Measurements from ENCODE around the gene UBE2E2. TPM values are rescaled to one million over a fixed set of nuclear protein-coding genes. Genes with fewer than 3 reads are reported as not detected.

The UBE2E2 gene
- total RNA-seq, 2 experiments from 2014 or later: 16.5 to 23.2 TPM

DNA sequence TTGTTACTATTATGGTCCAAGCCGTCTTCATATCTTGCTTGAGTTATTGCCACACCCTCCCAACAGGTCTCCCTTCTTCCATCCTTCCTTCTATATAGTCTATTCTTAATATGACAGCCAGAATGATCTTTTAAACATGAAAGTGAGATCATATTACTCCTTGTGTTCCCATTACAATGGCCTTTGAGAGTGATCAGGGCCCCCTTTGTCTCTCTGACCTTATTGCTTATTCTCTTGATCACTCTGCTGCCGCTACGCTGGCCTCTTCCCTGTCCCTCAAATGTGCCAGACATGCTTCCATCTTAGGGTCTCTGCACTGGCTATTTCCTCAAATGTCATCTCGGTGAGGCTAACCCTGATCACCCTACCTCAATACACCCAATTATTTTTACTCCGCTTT lies 38.1 kb downstream of the UBE2E2 start:
- TF ChIP-seq, protein P1, sequence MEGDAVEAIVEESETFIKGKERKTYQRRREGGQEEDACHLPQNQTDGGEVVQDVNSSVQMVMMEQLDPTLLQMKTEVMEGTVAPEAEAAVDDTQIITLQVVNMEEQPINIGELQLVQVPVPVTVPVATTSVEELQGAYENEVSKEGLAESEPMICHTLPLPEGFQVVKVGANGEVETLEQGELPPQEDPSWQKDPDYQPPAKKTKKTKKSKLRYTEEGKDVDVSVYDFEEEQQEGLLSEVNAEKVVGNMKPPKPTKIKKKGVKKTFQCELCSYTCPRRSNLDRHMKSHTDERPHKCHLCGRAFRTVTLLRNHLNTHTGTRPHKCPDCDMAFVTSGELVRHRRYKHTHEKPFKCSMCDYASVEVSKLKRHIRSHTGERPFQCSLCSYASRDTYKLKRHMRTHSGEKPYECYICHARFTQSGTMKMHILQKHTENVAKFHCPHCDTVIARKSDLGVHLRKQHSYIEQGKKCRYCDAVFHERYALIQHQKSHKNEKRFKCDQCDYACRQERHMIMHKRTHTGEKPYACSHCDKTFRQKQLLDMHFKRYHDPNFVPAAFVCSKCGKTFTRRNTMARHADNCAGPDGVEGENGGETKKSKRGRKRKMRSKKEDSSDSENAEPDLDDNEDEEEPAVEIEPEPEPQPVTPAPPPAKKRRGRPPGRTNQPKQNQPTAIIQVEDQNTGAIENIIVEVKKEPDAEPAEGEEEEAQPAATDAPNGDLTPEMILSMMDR (IDR thresholded peaks at IDR 0.05): no peak
- Mint-ChIP-seq H3K27me3 (no peaks in the 10 kb centered on the region), H3K9me3 (no peaks in the 10 kb centered on the region), H3K4me1 (ENCODE audit: low read depth) (peaks cover 12% of the 10 kb centered on the region), H3K27ac (no peak overlapping the region), H3K36me3 (ENCODE audit: low read depth) (no peaks in the 10 kb centered on the region), H3K4me3 (no peak overlapping the region)
- intact Hi-C loops (cut with micrococcal nuclease): no loop called here
- ChIA-PET POLR2A (no interaction called here), CTCF (interaction anchor here (1.4 kb wide), 1 partner anchor 14 kb away, joined by 3 read pairs; no protein-coding TSS in a partner anchor)
- no peak for ATAC-seq
- no peak for DNase-seq

DNA sequence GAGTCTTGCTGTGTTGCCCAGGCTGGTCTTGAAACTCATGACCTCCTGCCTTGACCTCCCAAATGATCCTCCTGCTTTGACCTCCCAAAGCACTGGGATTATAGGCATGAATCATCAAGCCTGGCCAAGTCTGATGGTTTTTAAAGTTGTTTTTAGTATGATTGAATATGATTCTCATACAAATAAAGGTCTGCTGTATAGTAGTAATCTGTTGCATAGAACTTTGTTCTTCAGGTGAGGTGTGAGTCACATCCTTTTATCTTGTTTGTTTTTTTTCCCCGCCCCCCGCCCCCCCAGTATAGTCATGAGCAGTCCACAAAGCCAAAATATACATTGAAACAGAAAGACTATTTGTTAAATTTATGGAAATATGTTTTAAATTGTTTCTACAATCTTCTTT lies 39.0 kb downstream of the UBE2E2 start:
- H3K4me1 Mint-ChIP-seq (ENCODE audit: low read depth): peaks cover 7% of the 10 kb centered on the region
- no peaks in the 10 kb centered on the region for H3K27me3 Mint-ChIP-seq
- POLR2A ChIA-PET: no interaction called here

DNA sequence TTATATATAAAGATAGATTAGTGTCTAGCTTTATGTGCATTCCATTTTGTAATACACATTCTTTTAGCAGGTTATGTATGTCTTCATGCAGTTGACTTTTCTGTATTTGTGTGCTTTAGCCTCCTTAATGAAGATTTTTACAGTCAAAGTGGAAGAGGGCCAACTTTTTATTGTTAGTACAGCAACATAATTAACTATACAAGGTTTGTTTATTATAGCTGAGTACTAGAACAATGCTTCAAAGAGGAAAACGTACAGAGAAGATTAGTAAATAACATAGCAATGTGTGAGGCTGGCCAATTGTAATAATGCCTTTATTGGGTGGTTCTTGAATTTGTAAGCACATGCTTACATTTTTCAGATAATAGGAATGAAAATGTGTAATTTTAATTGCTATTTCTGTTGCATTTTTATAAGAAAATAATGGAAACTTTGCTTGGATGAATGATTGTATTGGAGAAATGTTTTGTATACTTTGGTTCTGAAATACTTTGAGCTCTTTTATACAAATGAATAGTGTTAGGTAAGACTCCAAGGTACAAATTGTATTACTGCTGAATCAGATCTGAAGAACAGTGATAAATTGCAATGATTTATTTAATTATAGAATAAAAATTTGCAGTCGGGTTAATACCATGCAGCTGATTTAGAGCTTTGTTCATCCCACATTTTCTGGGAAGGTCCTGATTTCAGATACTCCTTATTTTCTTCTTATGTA lies 41.4 kb downstream of the UBE2E2 start:
- intact Hi-C loops (cut with micrococcal nuclease): no loop called here
- DNase-seq (no peak), ATAC-seq (no peak)
- H3K4me3 Mint-ChIP-seq: no peak overlapping the region
- no peaks in the 10 kb centered on the region for H3K9me3 Mint-ChIP-seq
- H3K27me3 Mint-ChIP-seq: no peaks in the 10 kb centered on the region
- no peaks in the 10 kb centered on the region for H3K36me3 Mint-ChIP-seq (ENCODE audit: low read depth)
- peaks cover 4% of the 10 kb centered on the region for H3K4me1 Mint-ChIP-seq (ENCODE audit: low read depth)
- TF ChIP-seq, protein P1 (IDR thresholded peaks at IDR 0.05): no peak
- ChIA-PET CTCF (no interaction called here), POLR2A (no interaction called here)
- no peak overlapping the region for H3K27ac Mint-ChIP-seq

More for the DNA sequence above, 39.0 kb downstream of the UBE2E2 start:
- no peak overlapping the region for H3K27ac Mint-ChIP-seq
- intact Hi-C loops (cut with micrococcal nuclease): no loop called here
- no peaks in the 10 kb centered on the region for H3K36me3 Mint-ChIP-seq (ENCODE audit: low read depth)
- DNase-seq: no peak
- H3K9me3 Mint-ChIP-seq: no peaks in the 10 kb centered on the region
- no peak overlapping the region for H3K4me3 Mint-ChIP-seq
- ATAC-seq: no peak
- CTCF ChIA-PET: no interaction called here
- TF ChIP-seq, protein P1 (IDR thresholded peaks at IDR 0.05): no peak

DNA sequence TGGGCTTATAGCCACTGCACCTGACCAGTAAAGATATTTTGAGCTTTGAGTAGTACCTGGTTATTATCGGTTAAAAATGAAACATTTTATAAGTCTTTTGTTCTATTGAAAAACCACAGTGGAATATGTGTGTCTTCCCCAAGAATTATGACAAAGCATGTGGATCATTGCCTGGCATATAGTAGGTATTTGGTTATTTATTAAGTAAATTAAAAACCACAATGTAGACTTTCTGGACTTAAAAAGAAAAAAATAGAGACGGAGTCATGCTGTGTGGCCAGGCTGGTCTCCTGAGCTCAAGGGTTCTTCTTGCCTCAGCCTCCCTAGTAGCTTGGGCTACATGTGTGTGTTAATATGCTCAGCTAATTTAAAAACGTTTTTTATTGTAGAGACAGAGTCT lies 43.5 kb downstream of the UBE2E2 start:
- intact Hi-C loops (cut with micrococcal nuclease): no loop called here

DNA sequence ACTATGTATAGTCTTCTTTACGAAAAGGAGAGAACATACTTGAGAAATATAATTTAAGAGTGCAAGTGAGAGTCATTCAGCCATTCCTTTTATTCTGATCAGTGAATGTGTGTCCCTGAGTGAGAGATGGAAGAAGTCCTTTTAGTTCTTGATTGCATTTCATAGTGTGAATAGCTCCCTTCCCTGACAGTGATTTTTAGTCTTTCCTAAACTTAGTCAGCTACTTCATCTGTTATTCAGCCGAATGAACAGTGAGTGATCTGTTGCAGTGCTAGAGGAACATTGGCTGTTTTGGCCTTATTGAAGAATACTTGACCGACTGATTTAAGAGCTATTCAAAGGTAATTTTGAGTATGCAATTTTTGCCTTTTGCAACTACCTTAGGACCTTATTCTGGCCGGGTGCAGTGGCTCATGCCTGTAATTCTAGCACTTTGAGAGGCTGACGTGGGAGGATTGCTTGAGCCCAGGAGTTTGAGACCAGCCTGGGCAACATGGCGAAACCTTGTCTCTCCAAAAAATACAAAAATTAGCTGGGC lies 45.5 kb downstream of the UBE2E2 start:
- Mint-ChIP-seq H3K36me3 (ENCODE audit: low read depth) (peaks cover 2% of the 10 kb centered on the region), H3K9me3 (no peaks in the 10 kb centered on the region), H3K27ac (no peak overlapping the region), H3K4me1 (ENCODE audit: low read depth) (peaks cover 26% of the 10 kb centered on the region), H3K4me3 (no peak overlapping the region), H3K27me3 (no peaks in the 10 kb centered on the region)
- DNase-seq (no peak), ATAC-seq (no peak)
- POLR2A ChIA-PET: no interaction called here
- CTCF ChIA-PET: interaction anchor here (0.6 to 1.1 kb wide), 2 partner anchors 42 to 138 kb away, joined by 4 to 5 read pairs; no protein-coding TSS in a partner anchor
- TF ChIP-seq, protein P1 (IDR thresholded peaks at IDR 0.05): no peak
- intact Hi-C loops (cut with micrococcal nuclease): no loop called here

More for the DNA sequence above, 43.5 kb downstream of the UBE2E2 start:
- no peak for ATAC-seq
- TF ChIP-seq, protein P1 (IDR thresholded peaks at IDR 0.05): no peak
- Mint-ChIP-seq H3K4me3 (no peak overlapping the region), H3K27ac (no peak overlapping the region), H3K9me3 (no peaks in the 10 kb centered on the region), H3K4me1 (ENCODE audit: low read depth) (peaks cover 20% of the 10 kb centered on the region), H3K36me3 (ENCODE audit: low read depth) (peaks cover 2% of the 10 kb centered on the region), H3K27me3 (no peaks in the 10 kb centered on the region)
- no peak for DNase-seq
- ChIA-PET CTCF (no interaction called here), POLR2A (no interaction called here)
